HG02759 (cell line): ENCODE data around the gene LEFTY2.
"Not testable (repeated sequence)": the region's sequence is repeated elsewhere in the genome, so short reads cannot be mapped to it uniquely, and the experiment has no call there.

Source experiments
- ATAC-seq: cut with Tn5 transposase; IDR thresholded peaks from one replicate; pipeline ENCODE4 v1.9.1; 2021; ENCODE audit warnings: mild to moderate bottlenecking, moderate library complexity; ENCODE audit not compliant: unreplicated experiment

Gene LEFTY2

GRCh38 chr1:225931270-225932136 is 9.5 kb downstream of the LEFTY2 start:
- ATAC-seq = no peak

- ATAC-seq = no peak
Measured at GRCh38 chr1:225930566-225930965, 10.5 kb downstream of the LEFTY2 start.

GRCh38 chr1:225929462-225929861 is 11.6 kb downstream of the LEFTY2 start:
- ATAC-seq = not testable (repeated sequence)

- no peak for ATAC-seq
Measured at GRCh38 chr1:225928186-225929175, 12.5 kb downstream of the LEFTY2 start.

GRCh38 chr1:225926551-225927113 is 14.4 kb downstream of the LEFTY2 start:
- no peak for ATAC-seq

GRCh38 chr1:225923692-225924555 is 17.1 kb downstream of the LEFTY2 start, which contains the start of gene PYCR2:
TSS of gene PYCR2 (minus strand) at chr1:225924250. CDS start at chr1:225924110, 140 bp downstream.
- peak; percentile 99 for ATAC-seq

GRCh38 chr1:225923381-225923691 is 17.7 kb downstream of the LEFTY2 start:
- no peak for ATAC-seq

- no peak for ATAC-seq
Measured at GRCh38 chr1:225921734-225922709, 19.0 kb downstream of the LEFTY2 start.

- ATAC-seq = no peak
Measured at GRCh38 chr1:225919906-225920305, 21.1 kb downstream of the LEFTY2 start.

- ATAC-seq = no peak
Measured at GRCh38 chr1:225918280-225918679, 22.7 kb downstream of the LEFTY2 start.

- ATAC-seq = no peak
Measured at GRCh38 chr1:225917536-225917935, 23.5 kb downstream of the LEFTY2 start.

GRCh38 chr1:225917101-225917500 is 23.9 kb downstream of the LEFTY2 start:
- ATAC-seq = no peak

GRCh38 chr1:225915538-225915991 is 25.5 kb downstream of the LEFTY2 start:
- no peak for ATAC-seq

- ATAC-seq = no peak
Measured at GRCh38 chr1:225914947-225915346, 26.1 kb downstream of the LEFTY2 start.

GRCh38 chr1:225914391-225914790 is 26.6 kb downstream of the LEFTY2 start:
- ATAC-seq = no peak

GRCh38 chr1:225911191-225912130 is 29.6 kb downstream of the LEFTY2 start:
- ATAC-seq = peak; percentile 80

GRCh38 chr1:225909477-225909876 is 31.5 kb downstream of the LEFTY2 start:
- ATAC-seq = no peak

GRCh38 chr1:225908773-225909172 is 32.2 kb downstream of the LEFTY2 start:
- ATAC-seq = no peak
